Thoracic aorta (tissue), 2 donors: ENCODE measurements around the gene ANKRD28. TPM values are rescaled to one million over a fixed set of nuclear protein-coding genes. Genes with fewer than 3 reads are reported as not detected.
A peak's percentile ranks its signal among the peaks of the same experiment; 100 is the strongest.

Experiments used
- ATAC-seq: fragments of 150-250 bp; one replicate; pipeline ENCODE4 v1.8.0; 2017; ENCODE audit warnings: low read depth; ENCODE audit not compliant: insufficient number of reproducible peaks, low FRiP score
- DNase-seq: peaks from one replicate; pipeline ENCODE4 v3.0.0-alpha.2; 2020; ENCODE audit warnings: low spot score
- H3K27ac ChIP-seq, 2 donors: fragments of 200-600 bp; sonication (generic); 1 replicate in 1 of 2; 2 replicates in 1 of 2; pipeline ENCODE4 v1.5.1; 2016; ENCODE audit warnings: mild to moderate bottlenecking in 2 of 2, moderate library complexity in 2 of 2
- H3K27me3 ChIP-seq: fragments of 200-600 bp; sonication (generic); replicated peaks from 2 replicates; pipeline ENCODE4 v1.6.0; 2016; ENCODE audit warnings: mild to moderate bottlenecking; ENCODE audit not compliant: insufficient read depth
- H3K36me3 ChIP-seq: fragments of 200-600 bp; sonication (generic); one replicate; pipeline ENCODE4 v1.5.1; 2016
- H3K4me1 ChIP-seq, 2 donors: fragments of 200-600 bp; sonication (generic); 1 replicate in 1 of 2; 2 replicates in 1 of 2; pipeline versions ENCODE4 v1.5.1 to v1.6.0; 2016; ENCODE audit warnings: low read depth in 2 of 2, mild to moderate bottlenecking in 1 of 2; ENCODE audit not compliant: control insufficient read depth in 1 of 2
- H3K4me3 ChIP-seq: fragments of 200-600 bp; sonication (generic); 2 replicates; pipeline ENCODE4 v1.5.1; 2016; ENCODE audit warnings: mild to moderate bottlenecking
- H3K9me3 ChIP-seq: fragments of 200-600 bp; sonication (generic); 2 replicates; pipeline ENCODE4 v1.5.1; 2016
- CTCF ChIP-seq: fragments of 200-600 bp; sonication (generic); IDR thresholded peaks from one replicate; pipeline ENCODE4 v1.5.1; 2019; ENCODE audit warnings: antibody characterized with exemption
- total RNA-seq, 2 donors: library from RNA; depleted of rRNA; stranded (reverse); fragments of >200 nt; gene quantifications; one replicate each; pipeline versions ENCODE4 v1.1.0 to v1.2.3, GENCODE V29; 2016

ANKRD28 gene
- total RNA-seq, 2 donors from 2014 or later: 42.5 to 60.2 TPM

GRCh38 chr3:15794303-15794771, 3.4 kb downstream of the ANKRD28 start:
- DNase-seq (no peak), ATAC-seq (no peak)
- Histone ChIP-seq H3K4me1 (peaks cover 38% of the 10 kb centered on the region in 2 donors), H3K9me3 (no peaks in the 10 kb centered on the region), H3K27ac (peak overlapping the region in 1 of 2 donors; percentile 82), H3K36me3 (no peaks in the 10 kb centered on the region), H3K4me3 (peak overlapping the region; percentile 64), H3K27me3 (no peaks in the 10 kb centered on the region)
- TF ChIP-seq CTCF: no peak

- Histone ChIP-seq H3K36me3 (no peaks in the 10 kb centered on the region), H3K4me3 (no peak overlapping the region), H3K27ac (no peak overlapping the region), H3K27me3 (no peaks in the 10 kb centered on the region), H3K9me3 (no peaks in the 10 kb centered on the region), H3K4me1 (peaks cover 18 to 24% of the 10 kb centered on the region in 2 donors)
- ATAC-seq (no peak), DNase-seq (no peak)
- TF ChIP-seq CTCF: no peak
These were observed 6.3 kb downstream of the ANKRD28 start for GRCh38 chr3:15791525-15791924.

- TF ChIP-seq CTCF: no peak
- H3K27me3 ChIP-seq: no peaks in the 10 kb centered on the region
- H3K4me1 ChIP-seq: peaks cover 4 to 9% of the 10 kb centered on the region in 2 donors
- no peak overlapping the region for H3K4me3 ChIP-seq
- H3K9me3 ChIP-seq: no peaks in the 10 kb centered on the region
- H3K27ac ChIP-seq: no peak overlapping the region
- ATAC-seq: no peak
- no peaks in the 10 kb centered on the region for H3K36me3 ChIP-seq
- no peak for DNase-seq
These were observed 9.8 kb downstream of the ANKRD28 start for GRCh38 chr3:15787941-15788340.

GRCh38 chr3:15787526-15787925, 10.3 kb downstream of the ANKRD28 start:
- H3K36me3 ChIP-seq: no peaks in the 10 kb centered on the region
- ATAC-seq (no peak), DNase-seq (no peak)
- H3K27ac ChIP-seq: no peak overlapping the region
- peaks cover 6 to 13% of the 10 kb centered on the region in 2 donors for H3K4me1 ChIP-seq
- TF ChIP-seq CTCF: no peak
- H3K4me3 ChIP-seq: no peak overlapping the region
- H3K27me3 ChIP-seq: no peaks in the 10 kb centered on the region
- H3K9me3 ChIP-seq: no peaks in the 10 kb centered on the region

- Histone ChIP-seq H3K9me3 (no peaks in the 10 kb centered on the region), H3K27ac (no peak overlapping the region), H3K4me3 (no peak overlapping the region), H3K27me3 (no peaks in the 10 kb centered on the region), H3K4me1 (peaks cover 13 to 15% of the 10 kb centered on the region in 2 donors), H3K36me3 (no peaks in the 10 kb centered on the region)
- ATAC-seq: no peak
- TF ChIP-seq CTCF: no peak
- no peak for DNase-seq
These were observed 14.3 kb downstream of the ANKRD28 start for GRCh38 chr3:15783361-15783969.
